GM12892 (cell line): ENCODE measurements around the gene CFAP46.
"Not testable (repeated sequence)": the region's sequence is repeated elsewhere in the genome, so short reads cannot be mapped to it uniquely, and the experiment has no call there.

Experiments
- POLR2A ChIP-seq: IDR thresholded peaks from 2 replicates; pipeline ENCODE4 v1.6.1; 2011; ENCODE audit warnings: low read depth, low read length, control low read depth
- POLR2AphosphoS5 ChIP-seq: IDR thresholded peaks from 2 replicates; pipeline ENCODE4 v1.6.1; 2011; ENCODE audit warnings: low read depth, low read length, control low read depth
- TAF1 ChIP-seq: IDR thresholded peaks from 2 replicates; pipeline ENCODE4 v1.6.1; 2011; ENCODE audit warnings: low read depth, mild to moderate bottlenecking, control low read depth, low read length, borderline replicate concordance

- not testable (repeated sequence) for TF ChIP-seq POLR2A, POLR2AphosphoS5, TAF1
These were observed 11.7 kb downstream of the CFAP46 start for GRCh38 chr10:132930701-132931100.
